Pons (tissue), 1 donor: Measurements from ENCODE around the gene ADAM8.
"Not testable (repeated sequence)": the region's sequence is repeated elsewhere in the genome, so short reads cannot be mapped to it uniquely, and the experiment has no call there.

Source experiments
- DNase-seq: peaks from one replicate; pipeline ENCODE4 v3.0.0-alpha.2; 2016; ENCODE audit warnings: low spot score

The ADAM8 gene

GRCh38 chr10:133231244-133231945, 45.3 kb downstream of the ADAM8 start:
- DNase-seq, result no peak

GRCh38 chr10:133230387-133231195, 46.1 kb downstream of the ADAM8 start:
- DNase-seq, result no peak

- DNase-seq, result no peak
These were observed 46.7 kb downstream of the ADAM8 start, which contains the start of gene UTF1 for GRCh38 chr10:133230044-133230361. TSS of gene UTF1 (plus strand) at chr10:133230217. CDS start at chr10:133230289, 72 bp downstream.

GRCh38 chr10:133229265-133230043, 47.2 kb downstream of the ADAM8 start:
- no peak for DNase-seq

GRCh38 chr10:133227256-133227655, 49.4 kb downstream of the ADAM8 start:
- DNase-seq, result no peak

- DNase-seq, result no peak
These were observed 50.3 kb downstream of the ADAM8 start for GRCh38 chr10:133226251-133226808.

- DNase-seq, result no peak
These were observed 50.9 kb downstream of the ADAM8 start for GRCh38 chr10:133225707-133226191.

GRCh38 chr10:133224756-133225372, 51.8 kb downstream of the ADAM8 start:
- DNase-seq, result peak; percentile 9

- DNase-seq, result no peak
These were observed 52.6 kb downstream of the ADAM8 start for GRCh38 chr10:133224076-133224475.

- DNase-seq, result not testable (repeated sequence)
These were observed 54.9 kb downstream of the ADAM8 start for GRCh38 chr10:133221756-133222155.

- DNase-seq, result no peak
These were observed 55.3 kb downstream of the ADAM8 start for GRCh38 chr10:133221331-133221730.

GRCh38 chr10:133219782-133220181, 56.9 kb downstream of the ADAM8 start:
- no peak for DNase-seq

- DNase-seq, result no peak
These were observed 57.8 kb downstream of the ADAM8 start for GRCh38 chr10:133218891-133219290.

- no peak for DNase-seq
These were observed 58.7 kb downstream of the ADAM8 start for GRCh38 chr10:133217800-133218589.

- DNase-seq, result no peak
These were observed 59.9 kb downstream of the ADAM8 start for GRCh38 chr10:133216776-133217175.

GRCh38 chr10:133215586-133215985, 61.1 kb downstream of the ADAM8 start:
- no peak for DNase-seq

- DNase-seq, result no peak
These were observed 61.9 kb downstream of the ADAM8 start for GRCh38 chr10:133214468-133215410.

GRCh38 chr10:133213641-133214467, 62.8 kb downstream of the ADAM8 start:
- no peak for DNase-seq
